NCI-H1417 treated with DMSO at 0.1 percent for 48 hours (cell line): ENCODE results near the gene RNF128.
"Not testable (repeated sequence)": the region's sequence is repeated elsewhere in the genome, so short reads cannot be mapped to it uniquely, and the experiment has no call there.

Experiments used
- DNase-seq: peaks from one replicate; lab custom pipeline; 2025; lab: John Stamatoyannopoulos, UW

RNF128 gene

DNA sequence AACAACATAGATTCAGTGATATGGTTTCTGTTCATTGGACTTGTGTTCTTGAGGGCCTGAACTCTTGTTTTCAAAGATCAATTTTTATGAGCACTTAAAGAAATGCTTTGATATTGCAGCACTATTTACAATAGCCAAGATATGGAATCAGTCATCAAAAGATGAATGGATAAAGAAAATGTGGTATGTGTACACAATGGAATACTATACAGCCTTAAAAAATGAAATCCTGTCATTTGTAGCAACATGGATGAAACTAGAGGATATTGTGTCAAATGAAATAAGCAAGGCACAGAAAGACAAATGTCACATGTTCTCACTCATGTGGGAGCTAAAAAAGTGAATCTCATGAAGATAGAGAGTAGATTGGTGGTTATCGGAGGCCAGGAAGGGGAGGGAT lies 21.9 kb downstream of the RNF128 start:
- no peak for DNase-seq

DNA sequence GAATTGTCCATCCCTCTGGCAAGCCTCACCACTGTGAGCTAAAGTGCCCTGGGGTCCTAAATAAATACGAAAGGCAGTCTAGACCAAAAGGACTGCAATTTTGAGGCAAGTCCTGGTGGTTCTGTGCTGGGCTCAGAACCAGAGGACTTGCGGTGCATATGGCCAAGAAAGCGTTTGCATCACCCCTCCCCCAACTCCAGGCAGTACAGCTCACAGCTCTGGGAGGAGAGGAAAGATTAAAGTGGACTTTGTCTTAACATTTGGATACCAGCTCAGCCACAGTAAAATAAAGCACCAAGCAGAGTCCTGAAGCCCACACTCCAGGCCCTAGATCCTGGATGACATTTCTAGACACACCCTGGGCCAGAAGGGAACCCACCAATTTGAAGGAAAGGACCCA lies 24.9 kb downstream of the RNF128 start:
- no peak for DNase-seq

DNA sequence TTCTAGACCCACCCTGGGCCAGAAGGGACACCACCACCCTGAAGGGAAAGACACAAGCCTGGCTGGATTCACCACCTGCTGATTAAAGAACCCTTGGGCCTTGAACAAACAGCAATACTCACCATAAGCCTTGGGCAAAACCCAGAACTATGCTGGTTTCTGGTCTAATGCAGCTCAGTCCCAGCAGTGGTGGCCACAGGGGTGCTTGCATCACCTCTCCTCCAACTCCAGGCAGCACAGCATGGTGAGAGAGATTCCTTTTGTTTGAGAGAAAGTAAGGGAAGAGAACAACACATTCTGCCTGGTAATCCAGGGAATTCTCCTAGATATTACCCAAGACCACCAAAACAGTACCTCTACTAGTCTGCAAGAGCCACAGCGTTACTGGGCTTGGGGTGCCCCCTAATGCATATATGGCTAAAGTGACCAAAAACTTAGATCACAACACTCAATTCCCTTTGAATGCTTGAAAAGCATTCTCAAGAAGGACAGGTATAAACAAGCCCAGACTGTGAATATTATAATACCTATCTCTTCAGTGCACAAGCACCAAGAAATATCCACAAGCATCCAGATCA lies 25.7 kb downstream of the RNF128 start:
- DNase-seq, result no peak

DNA sequence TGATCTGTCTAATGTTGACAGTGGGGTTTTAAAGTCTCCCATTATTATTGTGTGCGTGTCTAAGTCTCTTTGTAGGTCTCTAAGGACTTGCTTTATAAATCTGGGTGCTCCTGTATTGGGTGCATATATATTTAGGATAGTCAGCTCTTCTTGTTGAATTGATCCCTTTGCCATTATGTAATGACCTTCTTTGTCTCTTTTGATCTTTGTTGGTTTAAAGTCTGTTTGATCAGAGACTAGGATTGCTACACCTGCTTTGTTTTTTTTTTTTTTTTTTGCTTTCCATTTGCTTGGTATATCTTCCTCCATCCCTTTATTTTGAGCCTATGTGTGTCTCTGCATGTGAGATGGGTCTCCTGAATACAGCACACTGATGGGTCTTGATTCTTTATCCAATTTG lies 42.8 kb downstream of the RNF128 start:
- DNase-seq, result not testable (repeated sequence)

DNA sequence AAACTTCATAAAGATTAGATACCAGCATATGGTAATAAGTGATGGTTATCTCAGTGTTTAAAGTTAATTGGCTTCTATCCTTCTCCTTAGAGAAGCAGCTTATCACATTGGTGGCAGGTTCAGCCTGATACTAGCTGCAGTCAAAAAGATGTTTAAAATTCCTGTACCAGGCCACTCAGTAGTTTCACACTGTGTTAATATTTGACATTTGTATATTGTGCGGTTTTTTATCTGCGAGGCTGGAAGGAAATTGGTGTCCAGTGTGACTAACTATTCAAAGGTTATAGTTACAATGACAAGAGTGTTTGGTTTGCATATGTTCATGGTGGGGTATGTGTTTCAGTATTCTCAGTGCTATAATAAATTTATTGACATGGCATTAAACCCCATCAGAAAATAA lies 48.5 kb downstream of the RNF128 start:
- no peak for DNase-seq

DNA sequence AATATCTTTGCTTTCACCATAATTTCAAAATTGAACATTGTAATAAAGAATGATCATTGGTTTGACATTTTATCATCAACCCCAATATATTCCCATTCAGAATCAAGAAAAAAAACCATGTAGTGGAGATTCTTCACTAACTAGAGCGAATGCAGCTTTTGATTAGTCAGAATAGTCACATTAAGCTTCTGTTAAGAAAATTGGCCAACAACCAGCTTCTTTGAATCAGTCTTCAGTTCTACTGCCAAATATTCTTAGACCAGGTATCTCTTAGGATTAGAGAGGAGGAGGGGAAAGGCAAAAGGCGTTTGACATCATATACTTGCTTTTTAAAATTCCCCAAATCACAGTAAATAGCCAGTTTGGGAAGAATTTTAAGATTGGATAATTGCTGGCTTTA lies 53.8 kb downstream of the RNF128 start:
- DNase-seq, result no peak

DNA sequence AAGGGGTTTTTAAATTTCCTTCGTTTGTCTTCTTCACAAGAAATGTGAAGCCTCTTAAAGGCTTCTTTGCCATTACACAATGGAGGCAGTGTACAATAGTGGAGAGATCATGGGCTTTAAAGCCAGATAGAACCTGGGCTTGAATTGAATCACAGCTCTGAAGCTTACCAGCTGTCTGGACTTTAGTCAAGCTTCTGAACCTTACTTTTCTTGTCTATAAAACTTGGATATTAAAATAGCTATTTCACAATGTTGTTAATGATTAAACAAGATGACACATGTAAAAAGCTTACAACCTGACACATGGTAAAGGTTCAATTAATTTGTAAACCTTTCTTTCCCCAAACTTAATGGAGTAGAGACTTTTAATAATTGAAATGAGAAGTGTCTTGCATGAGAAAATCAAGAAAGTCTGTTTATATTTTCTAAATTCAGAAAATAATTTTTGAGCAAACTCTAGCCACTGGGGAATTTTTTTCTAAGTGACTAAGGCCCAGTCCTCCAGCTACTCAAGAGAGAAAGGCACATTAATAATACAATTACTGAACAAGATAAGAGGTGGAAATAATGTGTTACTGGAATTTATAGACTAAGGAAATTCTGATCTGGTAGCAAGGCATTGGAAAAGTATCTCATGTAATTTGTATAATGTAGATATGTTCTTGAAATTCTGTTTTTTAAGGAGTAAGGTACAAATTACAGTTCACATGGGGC lies 54.3 kb downstream of the RNF128 start:
- DNase-seq, result no peak

DNA sequence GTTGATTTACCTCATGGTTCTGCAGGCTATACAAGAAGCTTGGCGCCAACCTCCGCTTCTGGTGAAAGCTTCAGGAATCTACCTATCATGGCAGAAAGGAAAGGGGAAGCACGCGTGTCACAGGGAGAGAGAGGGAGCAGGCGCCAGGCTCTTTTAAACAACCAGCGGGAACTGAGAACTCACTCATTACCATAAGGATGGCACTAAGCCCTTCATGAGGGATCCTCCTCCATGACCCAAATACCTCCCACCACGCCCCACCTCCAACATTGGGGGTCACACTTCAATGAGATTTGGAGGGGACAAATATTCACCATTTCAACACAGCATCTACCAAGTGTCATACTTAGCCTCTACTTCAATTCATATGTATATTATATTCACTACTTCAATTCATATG lies 57.2 kb downstream of the RNF128 start:
- DNase-seq, result no peak

DNA sequence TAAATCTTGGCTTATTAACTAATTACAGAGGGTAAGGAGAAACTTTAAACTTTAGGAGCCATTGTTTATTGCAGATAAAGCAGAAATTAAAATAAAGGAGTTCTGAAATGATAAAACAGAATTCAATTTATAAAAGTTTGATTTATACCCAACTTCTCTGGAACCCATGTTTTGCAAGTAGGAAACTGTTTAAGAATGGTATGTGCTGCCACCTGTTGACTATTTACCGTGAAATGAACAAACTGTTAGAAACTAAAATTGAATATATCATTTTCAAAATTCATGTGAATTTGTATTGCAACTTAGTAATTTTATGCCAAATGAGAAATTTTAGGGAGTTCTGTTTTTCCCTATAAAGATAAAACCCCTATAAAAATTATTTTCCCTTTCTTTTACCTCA lies 65.0 kb downstream of the RNF128 start:
- DNase-seq, result no peak

DNA sequence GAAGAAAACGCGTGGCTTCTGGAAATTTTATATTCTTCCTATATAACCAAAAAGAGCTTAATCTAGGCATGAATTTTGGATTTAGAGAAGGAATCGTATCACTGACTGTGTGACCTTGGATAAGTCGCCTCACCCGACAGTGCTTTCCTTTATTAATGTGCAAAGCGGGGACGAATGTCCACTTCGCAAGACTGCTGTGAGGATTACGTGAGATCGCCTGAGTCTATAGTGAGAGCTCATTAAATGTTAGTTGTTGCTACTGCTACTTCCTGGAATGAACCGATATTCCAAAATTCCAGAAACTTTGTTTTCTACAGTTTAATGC lies 75.5 kb downstream of the RNF128 start:
- DNase-seq, result no peak

DNA sequence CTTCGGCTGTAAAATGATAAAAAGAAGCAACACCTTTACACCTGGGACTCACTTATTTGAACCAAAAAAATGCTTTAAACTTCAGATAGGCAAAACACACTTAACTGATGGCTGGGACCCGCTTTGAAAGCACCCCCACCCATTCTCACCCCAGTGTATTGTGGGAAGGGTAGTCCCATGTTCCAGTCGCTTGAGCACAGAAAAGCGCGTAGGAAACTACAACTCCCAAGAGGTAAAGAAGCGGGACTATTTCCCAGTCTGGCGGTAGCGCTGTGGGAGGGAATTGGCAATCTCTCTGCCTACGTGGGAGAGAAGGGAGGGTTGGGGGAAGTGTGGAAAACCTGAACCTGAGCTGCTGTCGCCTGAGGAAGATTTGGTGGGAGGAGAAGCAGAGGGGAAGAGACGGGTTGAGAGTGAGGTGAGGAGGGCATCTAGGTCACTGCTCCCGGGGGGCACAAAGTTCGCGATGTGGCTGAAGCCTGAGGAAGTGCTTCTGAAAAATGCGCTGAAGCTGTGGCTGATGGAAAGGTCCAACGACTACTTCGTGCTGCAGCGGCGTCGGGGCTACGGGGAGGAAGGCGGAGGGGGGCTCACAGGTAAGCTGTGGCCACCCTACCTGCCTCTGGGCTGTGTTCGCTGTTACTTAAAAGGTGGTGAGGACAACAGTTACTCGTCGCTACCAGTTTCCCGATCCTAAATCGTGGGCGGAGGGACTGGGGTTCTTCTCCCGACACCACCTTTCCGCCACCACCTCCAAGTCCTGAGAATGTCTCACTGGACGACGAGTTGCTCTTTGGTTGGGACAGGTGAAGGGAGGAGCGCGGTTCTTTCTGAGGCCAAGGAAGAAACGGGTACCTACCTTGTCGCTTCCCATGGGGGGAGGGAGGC lies 76.1 kb downstream of the RNF128 start, which contains the start of gene TBC1D8B:
Gene TBC1D8B, plus strand, starts transcription at position 286 of the 888 bp plus-strand sequence. Its CDS starts 181 bp downstream, at position 467.
- peak; percentile 36 for DNase-seq

DNA sequence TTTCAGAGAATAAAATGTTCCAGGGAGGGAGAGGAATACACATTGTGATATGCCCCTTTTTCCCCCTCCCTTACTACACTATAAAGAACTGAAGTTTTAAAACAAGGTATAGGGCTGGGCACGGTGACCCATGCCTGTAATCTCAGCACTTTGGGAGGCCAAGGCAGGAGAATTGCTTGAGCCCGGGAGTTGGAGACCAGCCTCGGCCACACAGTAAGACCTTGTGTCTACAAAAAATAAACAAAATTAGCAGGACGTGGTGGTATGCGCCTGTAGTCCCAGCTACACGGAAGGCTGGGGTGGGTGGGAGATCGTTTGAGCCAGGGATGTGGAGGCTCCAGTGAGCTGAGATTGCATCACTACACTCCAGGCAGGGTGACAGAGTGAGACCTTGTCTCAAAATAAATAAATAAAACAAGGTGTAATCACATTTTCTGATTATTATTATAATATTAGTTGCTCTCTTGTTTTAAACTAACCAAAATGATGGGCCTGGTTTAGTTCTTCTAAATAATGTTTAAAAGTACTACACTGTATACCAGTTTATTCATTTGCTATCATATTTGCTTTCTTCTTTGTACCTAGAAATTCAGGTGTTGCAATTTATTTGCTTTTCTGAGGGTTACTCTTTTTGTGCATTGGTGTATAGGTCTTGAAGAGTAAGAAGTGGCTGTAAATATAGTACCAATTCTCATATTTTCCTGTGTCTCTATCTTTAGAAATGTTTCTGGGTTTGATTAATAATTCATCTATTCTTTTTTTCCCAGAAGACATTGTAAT lies 84.8 kb downstream of the RNF128 start:
- DNase-seq, result no peak

DNA sequence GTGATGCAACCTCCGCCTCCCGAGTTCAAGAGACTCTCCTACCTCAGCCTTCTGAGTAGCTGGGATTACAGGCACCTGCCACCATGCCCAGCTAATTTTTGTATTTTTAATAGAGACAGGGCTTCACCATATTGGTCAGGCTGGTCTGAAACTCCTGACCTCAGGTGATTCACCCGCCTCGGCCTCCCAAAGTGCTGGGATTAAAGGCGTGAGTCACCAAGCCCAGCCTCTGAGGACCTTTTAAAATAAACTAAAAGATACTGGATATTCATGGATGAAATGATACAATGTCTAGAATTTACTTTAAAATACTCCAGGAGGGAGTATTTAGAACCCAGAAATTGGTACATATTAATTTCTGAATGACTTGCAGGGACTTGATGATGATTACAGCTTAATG lies 86.4 kb downstream of the RNF128 start:
- DNase-seq, result not testable (repeated sequence)

DNA sequence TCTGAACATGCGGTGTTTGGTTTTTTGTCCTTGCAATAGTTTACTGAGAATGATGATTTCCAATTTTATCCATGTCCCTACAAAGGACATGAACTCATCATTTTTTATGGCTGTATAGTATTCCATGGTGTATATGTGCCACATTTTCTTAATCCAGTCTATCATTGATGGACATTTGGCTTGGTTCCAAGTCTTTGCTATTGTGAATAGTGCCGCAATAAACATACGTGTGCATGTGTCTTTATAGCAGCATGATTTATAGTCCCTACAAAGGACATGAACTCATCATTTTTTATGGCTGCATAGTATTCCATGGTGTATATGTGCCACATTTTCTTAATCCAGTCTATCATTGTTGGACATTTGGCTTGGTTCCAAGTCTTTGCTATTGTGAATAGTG lies 87.6 kb downstream of the RNF128 start:
- DNase-seq, result not testable (repeated sequence)
